Pancreas (tissue), 10 donors: ENCODE data around the gene LYZL4. TPM values are rescaled to one million over a fixed set of nuclear protein-coding genes. Genes with fewer than 3 reads are reported as not detected.

ENCODE experiments used
- ATAC-seq, 4 donors: fragments of 200-7000 bp; cut with Tn5 transposase; one replicate each; pipeline versions ENCODE4 v1.8.0 to v1.9.1; 2020; ENCODE audit warnings: mild to moderate bottlenecking in 4 of 4, moderate library complexity in 4 of 4
- DNase-seq, 6 donors: peaks; one replicate each; pipeline ENCODE4 v3.0.0-alpha.2; 2020
- FAIRE-seq: peaks from 2 replicates; lab custom pipeline; 2012; peaks lifted over from hg19 to GRCh38; lab: Jason Lieb, UNC
- H3K27ac ChIP-seq, 4 donors: fragments of 200-600 bp; sonication (generic); 1 replicate in 3 of 4; 2 replicates in 1 of 4; pipeline versions ENCODE4 v1.5.0 to v1.8.0; 2020
- H3K27me3 ChIP-seq, 4 donors: fragments of 200-600 bp; one replicate each; pipeline ENCODE4 v1.8.0; 2021
- H3K36me3 ChIP-seq, 3 donors: fragments of 200-600 bp; sonication (generic) in 1 of 3; one replicate each; pipeline versions ENCODE4 v1.5.0 to v1.8.0; 2020 to 2021
- H3K4me1 ChIP-seq, 3 donors: fragments of 200-600 bp; one replicate each; pipeline ENCODE4 v1.8.0; 2021
- H3K4me3 ChIP-seq, 4 donors: fragments of 200-600 bp; sonication (generic) in 2 of 4; one replicate each; pipeline versions ENCODE4 v1.5.0 to v1.8.0; 2020 to 2021
- H3K9me3 ChIP-seq, 4 donors: fragments of 200-600 bp; one replicate each; pipeline ENCODE4 v1.8.0; 2021
- CTCF ChIP-seq, 4 donors: fragments of 200-600 bp; sonication (generic) in 3 of 4; IDR thresholded peaks; one replicate each; pipeline versions ENCODE4 v1.5.0 to v1.8.0; 2021; ENCODE audit warnings: antibody characterized with exemption in 4 of 4
- WGBS, 2 donors: extraction: QIAGEN DNeasy Blood & Tissue Kit; methylation state at CpG; one replicate each; pipeline ENCODE4 v1.1.7; 2013; 5-methylcytosine and 5-hydroxymethylcytosine counted together
- intact Hi-C, 3 donors: fragments of 100-400 bp; cut with DNase I; formaldehyde crosslinking; loops; one replicate each; pipeline versions ENCODE4 v1.11.1 to v1.14.2; 2022
- polyA plus RNA-seq, 2 donors: library from polyadenylated mRNA; stranded (reverse); fragments of 200-250 nt; gene quantifications; one replicate each; pipeline ENCODE4 v1.2.3, GENCODE V29; 2013
- total RNA-seq, 6 donors: library from RNA; stranded (reverse); fragmentation: NEBNext Ultra II Directional in 4 of 6; extraction: Animal tissue kit (Norgen Biotek cat#: 25700) in 4 of 6; gene quantifications; one replicate each; pipeline versions ENCODE4 v1.2.1 to v1.2.4, GENCODE V29; 2021 to 2023
- donor health status: healthy with polysubstance abuse.
- donor health status: DM: no; HTN: no; CAD: no; lungs with moderate emphysema.
- donor health status: DM: no; HTN: no; CAD: no.
- donor health status: control.
- donor health status: control.
- donor health status: Bipolar disorder and iron deficiency.
- donor health status: DM: yes; HTN: yes; CAD: no.
- donor health status: DM: no; HTN: no; CAD: no.
- donor health status: DM: no; HTN: no; CAD: no.
- donor health status: DM: yes; HTN: yes; CAD: no.

Gene LYZL4
- total and polyA plus RNA-seq, 8 donors, result not detected

- TF ChIP-seq CTCF (IDR thresholded peaks at IDR 0.05), result no peak
- Histone ChIP-seq H3K27ac (no peak overlapping the region), H3K4me1 (no peaks in the 10 kb centered on the region), H3K4me3 (no peak overlapping the region), H3K36me3 (no peaks in the 10 kb centered on the region), H3K9me3 (no peaks in the 10 kb centered on the region), H3K27me3 (no peaks in the 10 kb centered on the region)
- FAIRE-seq, result no peak
- ATAC-seq, result no peak
- no peak for DNase-seq
- intact Hi-C loops, result no loop called here
- WGBS, 2 donors, result 84 to 88% methylated on average over 6 of the region's 6 CpGs
Observed at GRCh38 chr3:42381551-42382082, 28.8 kb downstream of the LYZL4 start.

DNA sequence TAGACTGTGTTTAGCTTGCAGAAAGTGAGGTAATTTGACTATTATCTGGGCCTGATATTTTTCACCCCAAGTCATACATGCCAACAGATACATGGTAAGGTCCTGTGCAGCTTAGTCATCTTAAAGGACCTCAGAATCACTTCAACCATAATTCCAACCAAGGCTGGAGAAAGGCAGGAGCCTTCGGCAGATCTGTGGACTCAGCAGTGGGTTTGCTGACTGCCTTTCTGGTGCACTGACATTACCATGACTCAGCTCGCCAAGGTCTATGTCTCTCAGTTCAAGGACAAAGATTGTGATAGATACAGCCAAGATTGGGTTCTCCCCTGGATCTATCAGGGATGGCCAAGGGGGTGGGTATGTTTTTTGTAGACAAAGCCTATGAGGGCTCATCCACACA lies 32.7 kb downstream of the LYZL4 start:
- 83 to 94% methylated on average over 2 of the region's 2 CpGs for WGBS, 2 donors
- Histone ChIP-seq H3K4me3 (no peak overlapping the region), H3K27ac (no peak overlapping the region), H3K36me3 (no peaks in the 10 kb centered on the region), H3K27me3 (no peaks in the 10 kb centered on the region), H3K4me1 (no peaks in the 10 kb centered on the region), H3K9me3 (no peaks in the 10 kb centered on the region)
- no peak for TF ChIP-seq CTCF (IDR thresholded peaks at IDR 0.05)
- intact Hi-C loops, result no loop called here
- ATAC-seq (no peak), FAIRE-seq (no peak), DNase-seq (no peak)

DNA sequence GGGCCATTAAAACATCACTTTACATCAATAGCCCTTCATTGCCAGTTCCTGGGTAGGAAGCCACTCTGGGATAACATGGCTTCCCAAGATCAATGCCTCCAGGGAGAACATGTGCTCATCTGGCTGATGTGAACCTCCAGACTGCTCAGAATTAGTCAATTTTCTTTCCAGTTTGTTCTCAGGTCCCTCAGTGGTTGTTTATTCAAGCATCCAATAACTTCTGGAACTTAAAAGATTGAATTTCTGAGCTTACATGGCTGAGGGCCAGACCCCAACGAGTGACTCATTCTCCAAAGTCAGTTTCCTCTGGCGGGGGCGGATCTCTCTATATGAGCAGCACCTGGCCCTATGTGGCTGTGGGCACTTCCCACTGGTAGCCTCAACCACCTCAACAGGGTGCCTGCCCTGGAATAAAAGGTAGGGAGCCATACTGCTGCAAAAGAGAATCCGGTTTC lies 34.0 kb downstream of the LYZL4 start:
- H3K9me3 ChIP-seq, result no peaks in the 10 kb centered on the region
- no peak overlapping the region for H3K27ac ChIP-seq
- H3K27me3 ChIP-seq, result no peaks in the 10 kb centered on the region
- FAIRE-seq (no peak), DNase-seq (peak in 2 of 6 donors; percentile 15 to 26), ATAC-seq (peak in 2 of 4 donors; percentile 26 to 55)
- no peaks in the 10 kb centered on the region for H3K4me1 ChIP-seq
- H3K36me3 ChIP-seq, result no peaks in the 10 kb centered on the region
- H3K4me3 ChIP-seq, result no peak overlapping the region
- intact Hi-C loops, result no loop called here
- no peak for TF ChIP-seq CTCF (IDR thresholded peaks at IDR 0.05)
- 68 to 74% methylated on average over 4 of the region's 4 CpGs for WGBS, 2 donors

- TF ChIP-seq CTCF (IDR thresholded peaks at IDR 0.05), result no peak
- FAIRE-seq (no peak), DNase-seq (no peak), ATAC-seq (peak in 1 of 4 donors; percentile 42)
- intact Hi-C loops, result no loop called here
- no peaks in the 10 kb centered on the region for H3K4me1 ChIP-seq
- no peak overlapping the region for H3K27ac ChIP-seq
- WGBS, 2 donors, result 48 to 56% methylated on average over 6 of the region's 6 CpGs
- no peak overlapping the region for H3K4me3 ChIP-seq
- no peaks in the 10 kb centered on the region for H3K9me3 ChIP-seq
- H3K27me3 ChIP-seq, result no peaks in the 10 kb centered on the region
- H3K36me3 ChIP-seq, result no peaks in the 10 kb centered on the region
Observed at GRCh38 chr3:42375121-42375800, 35.1 kb downstream of the LYZL4 start.

GRCh38 chr3:42371776-42372175 lies 38.6 kb downstream of the LYZL4 start:
- Histone ChIP-seq H3K27me3 (no peaks in the 10 kb centered on the region), H3K4me1 (no peaks in the 10 kb centered on the region), H3K9me3 (no peaks in the 10 kb centered on the region), H3K27ac (no peak overlapping the region), H3K4me3 (no peak overlapping the region), H3K36me3 (no peaks in the 10 kb centered on the region)
- DNase-seq, result no peak
- 67 to 70% methylated on average over 3 of the region's 3 CpGs for WGBS, 2 donors
- intact Hi-C loops, result no loop called here
- ATAC-seq, result no peak
- no peak for TF ChIP-seq CTCF (IDR thresholded peaks at IDR 0.05)
- no peak for FAIRE-seq
